Astrocyte (in vitro differentiated cells and primary cell): ENCODE results near the gene GPR62.

Experiments used
- CTCF ChIP-seq: IDR thresholded peaks from 2 replicates; pipeline ENCODE4 v1.5.1; 2011; ENCODE audit warnings: low read depth, mild to moderate bottlenecking, inconsistent platforms, low read length, moderate library complexity; ENCODE audit not compliant: insufficient read depth
- EZH2 ChIP-seq: IDR thresholded peaks from 2 replicates; pipeline ENCODE4 v1.6.1; 2012; ENCODE audit warnings: mild to moderate bottlenecking, low read length, inconsistent platforms; ENCODE audit not compliant: insufficient read depth

- TF ChIP-seq CTCF (no peak), EZH2 (no peak)
Measured at GRCh38 chr3:51987568-51987967, 32.4 kb downstream of the GPR62 start.
